ENCODE data around the gene CAPN7.

GRCh38 chr3:15185404-15185803 is 20.6 kb upstream of the CAPN7 start:
- no peak for TF ChIP-seq CTCF (IDR thresholded peaks at IDR 0.05; ENCODE audit: insufficient read depth, low read length)
- TF ChIP-seq POLR2AphosphoS5 (IDR thresholded peaks at IDR 0.05; ENCODE audit: low read depth), result no peak
- no peak for TF ChIP-seq GABPA (IDR thresholded peaks at IDR 0.05; ENCODE audit: low read depth)
